HG03378 (cell line): ENCODE measurements around the gene MPRIP.
"Not testable (repeated sequence)": the region's sequence is repeated elsewhere in the genome, so short reads cannot be mapped to it uniquely, and the experiment has no call there.

Experiments
- ATAC-seq: cut with Tn5 transposase; IDR thresholded peaks from one replicate; pipeline ENCODE4 v1.9.1; 2021; ENCODE audit warnings: mild to moderate bottlenecking, moderate library complexity; ENCODE audit not compliant: unreplicated experiment

The MPRIP gene

DNA sequence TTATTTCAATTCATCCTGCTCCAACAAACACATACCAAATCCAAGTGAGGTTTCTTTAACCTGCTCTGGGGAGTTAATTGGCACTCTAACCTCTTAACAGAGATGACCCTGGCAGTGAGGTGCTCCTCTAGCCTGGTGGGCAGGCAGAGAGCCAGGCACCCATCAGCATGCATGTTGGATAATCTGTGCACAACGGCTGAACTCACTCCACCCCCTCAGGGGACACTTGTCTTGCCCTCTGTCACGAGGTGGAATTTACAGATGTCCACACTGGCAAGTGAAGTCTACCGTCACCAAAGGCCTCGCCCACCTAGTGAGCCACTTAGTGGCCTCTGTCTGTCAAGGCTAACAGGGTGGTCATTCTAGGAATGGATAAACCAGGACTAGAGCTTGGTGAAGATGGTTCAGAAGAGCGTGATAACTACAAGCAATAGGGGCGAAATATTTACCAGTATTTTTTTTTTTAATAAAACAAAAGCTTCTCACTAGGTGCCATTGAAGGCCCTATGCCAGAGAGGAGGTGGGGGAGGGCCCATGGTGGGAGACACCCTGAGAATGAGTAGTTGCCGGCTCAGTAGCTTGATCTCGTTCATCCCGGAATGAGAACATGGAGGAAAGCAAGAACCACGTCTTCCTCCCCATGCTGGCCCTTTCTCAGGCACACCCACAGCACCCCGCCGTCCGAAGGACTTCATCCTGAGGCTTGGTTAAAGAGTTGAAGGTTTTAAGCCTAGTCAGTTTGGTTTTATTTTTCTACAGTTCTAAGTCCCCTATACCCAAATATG, 138.7 kb downstream of the MPRIP start:
- no peak for ATAC-seq

DNA sequence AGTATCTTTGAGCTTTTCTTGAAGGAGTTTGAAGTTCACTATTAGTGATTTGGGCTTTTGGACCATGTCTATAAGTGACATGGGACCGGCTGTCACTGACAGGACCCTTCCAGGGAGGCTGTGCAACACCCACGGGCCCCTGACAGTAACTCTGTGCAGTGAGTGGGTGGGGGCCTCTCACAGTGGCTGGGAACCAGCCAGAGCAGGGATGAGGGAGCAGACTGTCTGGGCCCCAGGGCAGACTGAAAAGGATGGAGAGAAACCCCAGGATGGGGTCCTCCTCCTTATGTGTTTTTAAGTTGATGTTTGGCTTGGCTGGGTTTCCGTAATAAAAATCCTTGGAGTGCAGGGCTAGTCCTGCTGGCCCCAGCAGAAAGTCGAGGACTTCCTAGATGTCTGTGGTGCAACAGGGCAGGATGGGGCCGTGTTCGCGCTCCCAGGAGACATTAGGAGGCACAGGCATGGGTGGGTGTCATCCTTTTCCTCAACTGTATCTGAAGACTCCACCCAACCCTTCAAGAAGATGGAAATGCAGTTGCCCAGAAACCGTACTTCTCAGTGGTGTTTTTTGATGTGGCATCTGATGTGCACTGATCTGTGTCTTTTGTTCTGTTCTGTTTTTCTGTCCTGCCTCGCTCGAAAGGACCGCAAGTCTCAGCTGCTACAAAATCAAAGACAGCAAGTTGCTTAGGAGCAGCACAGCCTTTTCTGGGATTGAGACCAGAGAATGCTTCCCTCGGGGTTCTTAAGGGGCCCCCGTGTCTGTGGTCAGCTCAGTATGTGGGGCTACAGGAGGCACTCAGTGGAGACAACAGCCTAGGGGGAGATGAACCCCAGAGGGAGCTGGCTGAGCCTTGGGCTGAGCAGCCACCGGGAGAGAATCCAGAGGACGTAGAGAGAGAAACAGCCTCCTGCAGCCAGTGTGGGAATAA, 139.7 kb downstream of the MPRIP start:
- no peak for ATAC-seq

DNA sequence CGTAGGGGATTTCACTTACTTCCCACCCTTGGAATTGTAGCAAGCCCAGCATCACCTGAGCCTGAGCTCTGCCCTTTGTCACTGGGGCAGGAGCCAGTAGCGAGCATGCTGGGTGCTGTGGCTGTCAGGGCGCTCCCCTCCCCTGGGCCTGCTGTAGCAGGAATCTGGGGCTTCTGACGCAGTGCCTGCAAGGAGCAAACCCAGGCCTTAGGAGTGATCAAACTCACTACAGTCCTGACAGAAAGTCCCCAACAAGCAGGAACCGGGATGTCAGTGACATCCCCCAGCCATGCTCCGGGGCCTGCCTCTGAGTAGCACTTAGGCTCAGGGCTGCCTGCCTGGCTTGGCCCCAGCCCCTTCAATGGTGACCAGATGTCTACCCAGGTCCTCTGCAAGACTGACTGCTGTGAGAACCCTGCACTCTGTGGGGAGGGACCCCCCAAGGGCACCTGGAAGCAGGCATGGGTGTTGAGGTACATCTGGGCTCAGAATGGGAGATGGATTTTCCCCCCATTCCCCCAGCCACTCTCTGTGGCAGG, 140.4 kb downstream of the MPRIP start:
- ATAC-seq: no peak

DNA sequence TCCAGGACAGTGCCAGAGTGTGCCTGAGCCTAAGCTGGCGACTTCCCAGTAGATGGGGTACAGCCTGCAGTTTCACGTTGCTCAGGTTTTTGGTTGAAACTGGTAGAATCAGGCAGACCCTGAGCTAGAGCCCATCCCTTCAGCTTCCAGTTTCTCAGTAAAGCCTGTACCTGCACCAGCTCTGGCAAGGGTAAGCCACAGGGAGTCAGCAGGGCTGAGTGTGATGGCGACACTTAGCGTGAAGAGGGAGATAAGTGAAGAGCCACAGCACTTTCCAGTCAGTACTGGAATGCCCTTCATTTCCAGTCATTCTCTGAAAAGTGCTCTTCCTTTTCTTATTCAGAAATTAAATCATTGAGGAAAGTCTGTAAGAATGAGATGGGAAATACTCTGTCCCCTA, 141.5 kb downstream of the MPRIP start:
- ATAC-seq: no peak

DNA sequence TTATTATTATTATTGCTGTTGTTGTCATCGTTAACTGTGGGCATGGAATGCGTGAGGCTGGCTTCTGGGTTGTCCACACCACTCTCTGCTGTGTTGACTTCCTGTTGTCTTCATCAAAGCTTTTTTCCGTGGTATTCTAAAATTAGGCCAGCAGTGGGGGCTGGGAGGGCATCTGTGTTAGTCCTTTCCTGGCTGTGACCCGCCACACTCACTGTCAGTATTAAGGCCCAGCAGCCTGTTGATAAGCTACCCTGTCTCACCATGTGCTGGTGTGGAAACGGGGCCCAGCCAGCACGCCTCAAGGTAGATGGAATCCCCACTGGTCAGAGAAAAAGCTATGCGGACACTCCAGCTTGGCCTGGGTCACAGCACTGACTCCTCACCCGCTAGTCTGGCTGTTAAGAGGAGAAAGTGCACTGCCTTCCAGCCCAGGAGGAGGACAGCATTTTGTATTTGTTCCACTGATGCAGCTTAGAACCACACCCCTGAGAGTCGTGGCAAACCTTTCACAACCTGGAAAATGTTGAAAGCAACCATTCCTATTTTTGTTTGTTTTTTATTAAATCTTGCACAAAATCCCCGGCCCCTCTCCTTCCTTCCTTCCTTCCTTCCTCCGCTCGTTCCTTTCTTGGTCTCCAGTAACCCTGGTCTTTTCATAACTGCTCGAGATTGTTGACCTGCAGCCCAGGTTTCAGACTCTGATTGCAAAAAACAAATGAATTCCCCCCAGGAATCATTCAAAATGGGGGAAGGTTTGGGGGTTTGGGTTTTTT, 142.9 kb downstream of the MPRIP start:
- ATAC-seq: not testable (repeated sequence)

DNA sequence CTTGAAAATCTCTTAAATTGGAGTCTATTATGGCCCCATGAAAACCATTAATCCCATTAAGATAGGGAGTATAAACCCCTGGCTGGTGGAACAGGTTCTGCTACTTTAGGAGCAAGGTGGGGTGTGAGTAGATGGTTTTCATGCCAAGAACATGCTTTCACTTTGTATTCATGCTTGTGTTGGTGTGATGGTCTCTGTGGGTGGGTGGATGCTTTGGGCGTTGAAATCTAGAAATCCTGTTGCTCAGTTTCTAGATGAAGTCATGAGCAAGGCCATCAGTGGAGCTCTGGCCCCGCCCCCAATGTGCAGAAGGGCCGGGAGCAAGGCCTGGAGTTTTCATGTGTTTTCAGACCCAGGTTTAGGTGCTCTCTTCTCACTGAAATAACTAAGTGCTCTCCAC, 143.8 kb downstream of the MPRIP start:
- ATAC-seq: no peak

DNA sequence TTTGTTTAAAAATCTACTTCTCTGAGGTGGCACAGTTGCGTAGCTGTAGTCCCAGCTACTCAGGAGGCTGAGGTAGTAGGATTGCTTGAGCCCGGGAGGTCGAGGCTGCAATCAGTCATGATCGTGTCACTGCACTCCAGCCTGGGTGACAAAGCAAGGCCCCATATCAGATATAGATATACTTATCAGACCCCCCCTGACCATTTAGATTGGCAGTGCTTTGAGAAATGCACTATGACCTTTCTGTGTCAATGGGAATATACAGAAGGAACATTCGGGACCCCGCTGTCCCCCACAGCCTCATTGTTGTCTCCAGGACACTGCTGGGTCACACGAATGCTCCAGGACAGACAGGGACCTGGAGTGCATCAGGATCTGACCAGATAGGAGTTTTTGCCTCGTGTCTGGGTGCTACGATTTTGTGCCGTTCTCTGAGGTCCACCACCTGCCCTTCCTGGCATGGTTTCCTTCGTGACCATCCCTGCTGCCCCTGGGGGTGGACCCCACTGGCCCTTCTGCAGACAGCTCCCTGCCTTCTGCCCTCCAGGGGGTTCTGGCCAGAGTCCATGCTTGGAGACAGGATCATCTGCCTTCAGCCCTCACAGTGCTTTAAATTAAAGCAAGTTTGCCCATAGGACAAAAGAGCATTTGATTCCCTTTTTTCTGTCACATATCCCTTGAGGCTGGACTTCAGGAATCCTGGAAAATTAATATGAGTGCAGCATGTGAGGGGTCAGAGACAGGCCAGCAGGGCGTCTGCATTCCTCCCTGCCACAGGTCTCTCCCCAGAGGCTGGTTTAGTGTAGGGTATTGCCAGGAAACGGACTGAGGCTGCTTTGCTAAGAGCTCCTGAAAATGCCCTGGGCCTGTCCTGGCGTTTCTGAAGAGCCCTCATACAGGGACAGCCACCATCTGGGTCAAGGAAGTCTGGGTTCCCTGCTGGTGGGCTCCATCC, 144.6 kb downstream of the MPRIP start:
- no peak for ATAC-seq

DNA sequence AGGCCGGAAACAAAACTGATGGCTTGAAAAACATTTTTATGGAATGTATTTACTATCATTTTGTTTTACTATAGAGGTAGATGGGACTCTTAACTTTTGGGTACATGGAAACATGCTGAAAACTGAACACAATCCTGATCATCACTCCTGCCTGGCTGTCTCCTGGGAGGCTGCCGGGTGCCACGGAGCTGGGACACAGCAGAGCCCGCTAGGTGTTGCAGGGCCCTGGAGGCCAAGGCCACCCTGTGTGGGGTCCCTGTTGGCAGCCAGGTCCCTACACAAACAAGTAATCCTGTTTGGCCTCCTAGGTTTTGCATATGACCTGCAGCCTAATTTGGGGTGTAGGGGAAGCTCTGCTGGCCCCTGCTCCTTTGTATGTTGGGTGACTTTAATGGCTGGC, 146.3 kb downstream of the MPRIP start:
- ATAC-seq: no peak

DNA sequence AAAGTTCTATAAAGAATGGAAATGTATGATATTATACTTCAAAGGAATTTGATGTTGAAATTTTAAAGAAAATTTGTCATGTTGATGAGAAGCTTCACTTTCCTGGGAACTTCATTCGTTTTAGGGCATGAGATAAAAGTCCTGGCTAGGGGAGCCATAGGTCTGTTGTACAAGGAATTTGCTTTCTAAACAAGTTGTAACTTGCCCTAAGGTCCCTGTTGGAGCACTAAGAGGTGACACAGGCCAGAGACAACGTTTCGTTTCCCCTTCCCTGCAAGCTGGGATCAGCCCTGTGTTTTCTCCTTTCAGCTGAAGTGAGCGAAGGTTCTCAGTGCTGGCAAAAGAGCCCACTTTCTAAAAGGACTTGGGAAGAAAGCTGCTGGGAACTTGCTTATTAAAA, 147.3 kb downstream of the MPRIP start:
- no peak for ATAC-seq

DNA sequence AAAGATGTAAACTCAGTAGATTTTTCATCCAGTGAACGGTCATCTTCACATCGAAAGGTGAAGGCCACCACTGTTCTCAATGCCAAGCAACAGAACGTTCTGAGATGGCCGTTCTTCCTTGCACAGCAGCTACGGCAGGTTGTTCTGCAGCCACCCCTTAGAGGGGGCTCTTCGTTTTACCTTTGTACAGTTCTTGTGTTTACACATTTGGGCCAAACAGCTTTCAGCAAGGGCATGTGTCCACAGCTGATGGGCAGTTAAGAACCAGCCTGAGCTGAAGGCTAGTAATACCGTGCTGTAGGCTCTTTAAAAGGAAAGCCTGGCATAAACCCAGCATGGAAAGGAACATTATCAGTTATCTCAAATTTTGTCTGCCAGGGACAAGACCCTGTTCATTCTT, 147.9 kb downstream of the MPRIP start:
- ATAC-seq: no peak

DNA sequence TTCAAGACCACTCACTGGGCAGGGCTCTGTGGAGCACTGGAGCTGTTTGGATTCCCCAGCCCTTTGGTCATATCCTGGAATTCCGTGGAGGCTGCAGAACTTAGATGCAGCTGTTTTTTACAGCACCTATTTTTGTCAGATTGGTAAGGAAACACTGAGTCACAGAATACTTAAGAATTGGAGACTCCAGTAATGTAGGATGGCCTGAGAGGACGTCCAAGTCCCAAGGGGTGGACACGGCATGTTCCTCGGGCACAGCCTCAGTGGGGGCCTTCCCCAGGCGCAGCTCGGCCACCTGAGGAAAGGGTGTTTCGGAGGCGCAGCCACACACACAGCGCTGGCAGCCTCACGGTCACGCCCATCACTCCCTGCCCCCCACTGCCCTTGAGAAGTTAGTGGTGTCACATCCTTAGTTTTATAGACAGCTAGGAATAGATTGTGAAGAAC, 149.1 kb downstream of the MPRIP start:
- no peak for ATAC-seq

DNA sequence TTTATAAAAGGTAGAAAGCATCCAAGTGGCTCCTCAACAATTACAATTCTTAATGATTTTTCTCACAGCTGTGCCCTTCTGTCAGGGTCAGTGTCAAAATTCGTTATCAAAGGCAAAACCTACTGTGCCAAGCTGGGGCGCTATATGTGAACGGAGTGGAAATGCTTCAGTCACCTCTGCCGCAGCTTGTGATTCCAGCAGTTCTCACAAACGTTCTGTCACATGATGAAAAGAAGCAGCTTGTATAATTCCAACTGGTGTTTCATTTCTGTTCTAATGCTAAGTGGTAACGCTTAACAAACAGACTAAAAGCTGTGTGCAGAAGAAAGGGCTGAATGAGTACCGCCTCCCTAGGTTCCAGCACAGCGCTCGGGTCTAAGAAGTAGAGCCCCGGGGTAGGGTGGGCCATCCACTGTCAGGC, 149.7 kb downstream of the MPRIP start:
- ATAC-seq: no peak

DNA sequence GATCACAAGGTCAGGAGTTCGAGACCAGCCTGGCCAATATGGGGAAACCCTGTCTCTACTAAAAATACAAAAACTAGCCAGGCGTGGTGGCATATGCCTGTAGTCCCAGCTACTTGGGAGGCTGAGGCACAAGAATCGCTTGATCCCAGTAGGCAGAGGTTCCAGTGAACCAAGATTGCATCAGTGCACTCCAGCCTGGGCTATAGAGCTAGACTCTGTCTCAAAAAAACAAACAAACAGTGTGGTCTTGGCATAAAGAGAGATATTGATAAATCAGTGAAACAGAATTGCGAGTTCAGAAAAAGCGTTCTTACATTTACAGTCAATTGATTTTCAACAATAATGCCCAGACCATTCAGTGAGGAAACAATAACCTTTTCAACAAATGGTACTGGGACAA, 153.2 kb downstream of the MPRIP start:
- not testable (repeated sequence) for ATAC-seq

DNA sequence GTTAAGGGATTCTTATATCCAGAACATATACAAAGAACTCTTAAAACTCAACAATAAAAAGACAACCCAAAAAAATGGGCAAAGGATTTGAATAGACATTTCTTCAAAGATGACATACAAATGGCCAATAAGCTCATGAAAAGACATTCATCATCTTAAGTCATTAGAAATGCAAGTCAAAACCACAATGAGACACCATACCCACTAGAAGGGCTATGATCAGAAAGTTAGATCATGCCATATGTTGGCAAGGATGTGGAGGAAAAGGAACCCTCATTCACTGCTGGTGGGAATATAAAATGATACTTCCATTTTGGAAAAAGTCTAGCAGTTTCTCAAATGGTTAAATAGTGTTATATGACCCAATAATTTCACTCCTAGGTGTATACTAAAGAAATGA, 154.5 kb downstream of the MPRIP start:
- no peak for ATAC-seq

DNA sequence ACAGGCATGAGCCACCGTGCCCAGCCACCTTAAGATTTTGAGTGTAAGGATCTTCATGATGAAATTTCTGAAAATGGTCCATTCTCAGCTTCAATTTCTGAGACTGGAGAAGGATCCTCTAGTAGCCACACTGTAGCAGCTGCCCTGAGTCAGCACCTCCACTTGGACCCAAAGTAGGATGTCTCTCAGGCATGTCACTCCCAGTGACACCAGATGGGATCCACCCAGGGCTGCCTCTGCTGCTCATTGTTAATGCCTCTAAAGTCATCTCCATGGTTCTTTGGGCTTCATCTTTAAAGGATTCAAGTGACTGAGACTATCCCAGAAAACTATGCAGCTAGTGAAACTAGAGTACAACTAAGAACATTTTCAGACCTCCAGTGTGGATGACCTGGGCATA, 156.0 kb downstream of the MPRIP start:
- no peak for ATAC-seq

DNA sequence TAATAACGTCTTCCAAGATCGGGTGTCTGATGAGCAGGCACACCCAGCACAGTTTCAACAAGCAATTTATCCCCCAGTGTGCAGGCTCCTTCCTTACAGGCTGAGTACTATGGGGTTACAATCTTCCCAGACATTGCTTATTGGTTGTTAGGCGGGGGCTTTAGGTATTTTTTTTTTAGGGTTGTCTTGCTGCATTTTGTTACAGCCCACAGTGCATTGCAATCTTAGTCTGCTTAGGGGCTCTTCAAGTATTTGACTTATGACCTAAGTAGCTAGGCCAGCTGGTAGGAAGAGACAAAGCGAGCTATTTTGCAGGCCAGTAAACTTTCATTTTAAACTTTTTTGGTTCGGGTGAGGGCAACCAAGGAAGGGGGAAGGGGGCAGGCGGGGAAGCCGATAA, 158.1 kb downstream of the MPRIP start:
- ATAC-seq: no peak

DNA sequence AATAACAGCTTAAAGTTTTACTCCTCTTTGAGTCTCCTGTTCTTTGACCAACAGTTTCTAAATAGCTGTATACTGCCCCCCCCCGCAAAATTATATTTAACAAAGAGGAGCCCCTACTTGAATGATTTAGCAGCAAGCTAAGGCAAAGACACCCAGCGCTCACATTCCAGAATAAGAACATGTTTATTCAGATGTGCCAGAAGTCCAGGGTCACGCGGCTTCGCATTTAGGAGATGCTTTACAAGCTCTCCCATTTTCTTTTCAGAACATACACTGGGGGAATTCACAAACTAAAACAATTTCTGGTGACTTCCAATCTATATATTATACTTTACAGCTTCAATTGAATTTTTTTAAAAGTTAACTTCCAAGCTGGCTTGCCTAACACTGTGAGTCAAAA, 158.6 kb downstream of the MPRIP start:
- no peak for ATAC-seq

DNA sequence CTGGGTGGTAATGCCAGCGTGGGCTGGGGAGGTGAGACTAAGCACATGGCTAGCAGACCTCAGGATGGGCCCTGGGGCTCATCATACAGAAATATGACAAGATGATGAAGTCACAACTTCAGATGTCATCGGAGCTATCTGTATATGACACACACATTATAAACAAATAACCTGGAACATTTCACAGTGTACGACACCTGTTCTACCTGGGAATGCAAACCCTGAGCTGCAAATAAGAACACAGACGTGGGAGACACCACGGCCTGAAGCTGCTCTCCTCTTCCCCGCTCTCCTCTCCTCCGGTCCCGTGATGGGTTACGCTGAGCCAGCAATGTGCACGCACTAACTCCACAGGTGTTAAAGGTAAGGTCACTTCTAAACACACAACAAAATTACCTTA, 159.0 kb downstream of the MPRIP start:
- no peak for ATAC-seq

DNA sequence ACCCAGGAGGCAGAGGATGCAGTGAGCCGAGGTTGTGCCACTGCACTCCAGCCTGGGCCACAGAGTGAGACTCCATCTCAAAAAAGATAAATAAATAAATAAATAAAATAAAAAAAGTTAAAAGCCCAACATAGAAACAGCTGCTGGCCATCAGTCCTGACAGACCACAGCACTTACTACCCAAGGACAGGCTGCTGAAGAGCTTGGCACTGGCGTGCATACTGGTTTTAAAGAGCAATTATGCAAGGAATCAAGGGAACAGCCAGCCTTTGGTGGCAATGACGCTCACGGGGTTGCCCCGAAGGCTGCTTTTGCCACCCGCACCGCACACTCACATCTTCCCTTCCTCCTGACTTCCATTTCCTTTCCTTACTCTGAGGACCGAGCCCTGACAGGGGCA, 159.7 kb downstream of the MPRIP start:
- ATAC-seq: no peak

DNA sequence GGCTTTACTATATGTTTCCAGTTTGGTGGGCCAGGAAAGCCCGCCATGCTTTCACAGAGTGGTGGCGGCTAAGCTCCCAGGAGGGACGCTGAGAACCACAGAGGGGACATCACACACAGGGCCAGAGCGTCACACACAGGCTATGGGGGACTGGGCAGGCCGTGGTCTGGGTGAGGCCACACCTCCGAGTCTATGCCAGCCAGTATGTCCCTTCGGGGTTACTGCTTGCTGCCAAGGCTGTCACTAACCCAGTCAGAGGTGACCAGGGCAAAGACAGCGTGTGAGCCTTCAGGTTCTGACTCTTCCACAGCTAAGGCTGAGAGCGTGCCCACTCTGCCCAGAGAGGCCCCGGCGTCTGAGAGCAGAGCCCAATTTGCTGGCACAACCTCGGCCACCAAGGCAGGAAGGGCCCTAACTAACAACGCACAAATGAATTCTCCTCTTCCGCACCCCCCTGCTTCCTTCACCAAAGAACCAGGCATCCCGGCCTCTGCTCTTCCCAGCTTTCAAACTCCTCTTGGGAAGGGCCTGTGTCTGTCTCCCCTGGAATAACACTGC, 161.0 kb downstream of the MPRIP start:
- no peak for ATAC-seq
